HFF-Myc (cell line): ENCODE results near the gene PPP3R1.
"Not testable (repeated sequence)": the region's sequence is repeated elsewhere in the genome, so short reads cannot be mapped to it uniquely, and the experiment has no call there.

ENCODE experiments used
- DNase-seq: peaks from one replicate; pipeline ENCODE4 v3.0.0-alpha.2; 2011; ENCODE audit warnings: low read depth; ENCODE audit errors: extremely low read depth
- H3K4me3 ChIP-seq: replicated peaks from 2 replicates; pipeline ENCODE4 v1.5.1; 2011; ENCODE audit warnings: low read depth, mild to moderate bottlenecking, control low read depth, low read length
- CTCF ChIP-seq: IDR thresholded peaks from 2 replicates; pipeline ENCODE4 v1.5.1; 2012; ENCODE audit warnings: mild to moderate bottlenecking, low read depth, low read length, control low read depth; ENCODE audit errors: missing control alignments

The PPP3R1 gene

GRCh38 chr2:68176657-68177056, 75.7 kb downstream of the PPP3R1 start:
- no peak for TF ChIP-seq CTCF
- no peak for DNase-seq
- no peak overlapping the region for H3K4me3 ChIP-seq

DNA sequence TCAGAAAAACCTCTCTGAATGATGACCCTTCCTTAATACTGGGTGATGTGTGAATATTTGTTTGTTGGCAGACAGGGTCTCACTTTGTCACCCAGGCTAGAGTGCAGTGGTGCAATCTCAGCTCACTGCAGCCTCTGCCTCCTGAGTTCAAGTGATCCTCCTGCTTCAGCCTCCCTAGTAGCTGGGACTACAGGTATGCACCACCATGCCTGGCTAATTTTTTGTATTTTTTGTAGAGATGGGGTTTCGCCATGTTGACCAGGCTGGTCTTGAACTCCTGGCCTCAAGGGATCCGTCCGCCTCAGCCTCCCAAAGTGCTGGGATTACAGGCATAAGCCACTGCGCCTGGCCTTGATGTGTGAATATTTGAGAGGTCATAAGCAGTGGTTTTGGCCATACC, 77.1 kb downstream of the PPP3R1 start:
- not testable (repeated sequence) for H3K4me3 ChIP-seq, DNase-seq

DNA sequence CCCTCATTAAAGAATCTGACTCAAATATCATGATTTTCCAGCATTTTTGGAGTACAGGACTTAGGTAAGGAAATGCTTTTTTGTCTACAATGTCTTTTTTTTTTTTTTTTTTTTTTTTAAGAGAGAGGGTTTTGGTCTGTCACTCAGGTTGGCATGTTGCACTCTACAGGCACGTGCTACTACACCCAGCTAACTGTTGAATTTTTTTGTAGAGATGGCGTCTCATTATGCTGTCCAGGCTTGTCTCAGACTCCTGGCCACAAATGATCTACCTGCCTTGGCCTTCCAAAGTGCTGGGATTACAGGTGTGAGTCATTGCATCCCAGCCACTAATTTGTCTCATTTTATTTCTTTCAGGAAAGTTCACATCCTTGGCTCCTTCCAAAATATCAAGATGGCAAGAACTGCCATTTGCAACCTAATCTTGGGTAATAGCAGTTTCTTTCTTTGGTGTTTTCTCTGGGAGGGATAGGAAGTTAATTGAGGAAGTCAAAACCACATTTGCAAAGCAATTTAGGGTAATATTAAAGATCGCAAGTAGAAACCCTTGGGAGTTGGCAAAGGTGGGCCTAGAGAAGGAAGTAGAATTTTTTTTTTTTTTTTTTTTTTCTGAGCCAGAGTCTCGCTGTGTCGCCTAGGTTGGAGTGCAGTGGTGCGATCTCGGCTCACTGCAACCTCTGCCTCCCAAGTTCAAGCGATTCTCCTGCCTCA, 79.2 kb downstream of the PPP3R1 start:
- H3K4me3 ChIP-seq: no peak overlapping the region
- no peak for TF ChIP-seq CTCF
- DNase-seq: no peak

DNA sequence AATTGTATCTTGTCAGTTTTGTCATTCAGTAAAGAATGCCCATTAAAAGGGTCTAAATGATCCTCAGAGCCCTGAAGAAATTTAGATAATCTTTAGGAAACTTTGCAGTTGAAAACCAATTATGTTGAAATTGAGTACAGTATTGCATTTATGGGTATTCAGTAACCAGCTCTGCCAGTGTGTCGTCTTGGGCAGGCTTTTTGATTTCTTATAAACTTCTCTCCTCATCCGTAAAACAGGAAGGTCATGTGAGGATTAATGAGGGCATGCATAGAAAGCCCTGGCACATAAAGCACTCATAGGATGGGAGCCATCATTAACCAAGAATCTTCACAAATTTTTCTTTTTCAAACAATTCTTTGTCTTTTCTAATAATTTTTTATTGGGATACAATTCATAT, 79.8 kb downstream of the PPP3R1 start:
- H3K4me3 ChIP-seq: no peak overlapping the region
- no peak for DNase-seq
- no peak for TF ChIP-seq CTCF

DNA sequence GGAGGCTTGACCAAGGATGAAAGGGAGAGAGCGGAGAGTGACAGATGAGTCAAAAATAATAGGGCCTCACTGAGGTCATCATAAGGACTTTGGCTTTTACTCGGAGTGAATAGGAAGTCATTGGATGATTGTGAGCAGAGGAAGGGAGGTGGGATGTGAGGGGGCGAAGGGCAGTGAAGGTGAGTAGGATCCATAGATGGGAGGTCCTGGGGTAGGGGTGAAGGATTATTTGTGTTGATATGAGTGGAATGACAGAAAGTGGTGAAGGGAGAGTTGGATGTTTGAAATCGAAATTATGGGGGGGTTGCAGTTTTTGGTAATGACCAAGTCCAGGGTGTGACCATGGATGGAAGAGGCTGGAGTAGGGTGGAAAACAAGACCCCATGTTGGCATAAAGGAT, 80.6 kb downstream of the PPP3R1 start:
- DNase-seq: no peak
- TF ChIP-seq CTCF: no peak
- H3K4me3 ChIP-seq: no peak overlapping the region

DNA sequence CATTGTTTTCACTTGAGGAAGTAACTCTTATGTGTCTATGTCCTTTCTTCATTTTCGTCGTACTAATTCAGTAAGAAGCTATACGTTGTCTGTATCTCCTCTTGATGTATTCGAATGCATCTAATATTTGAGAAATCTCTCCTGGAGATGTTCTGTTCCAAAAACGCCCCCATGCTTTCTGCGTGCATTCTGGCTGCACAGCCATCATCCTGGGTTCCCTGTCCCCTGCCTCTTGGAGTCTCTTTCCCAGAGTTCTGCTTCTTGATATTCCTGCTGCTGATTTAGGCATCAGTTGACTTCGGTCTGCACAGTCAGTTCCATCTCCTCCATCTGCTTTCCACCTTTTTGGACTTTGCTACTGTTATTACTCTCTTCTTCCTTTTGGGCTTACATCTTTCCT, 81.2 kb downstream of the PPP3R1 start:
- DNase-seq: no peak
- H3K4me3 ChIP-seq: no peak overlapping the region
- no peak for TF ChIP-seq CTCF

GRCh38 chr2:68169308-68169707, 83.0 kb downstream of the PPP3R1 start:
- DNase-seq: no peak
- no peak for TF ChIP-seq CTCF
- no peak overlapping the region for H3K4me3 ChIP-seq
